GM18520 (cell line): ENCODE results near the gene SV2C.

Source experiments
- ATAC-seq: cut with Tn5 transposase; IDR thresholded peaks from one replicate; pipeline ENCODE4 v1.9.1; 2021; ENCODE audit not compliant: unreplicated experiment

Gene SV2C

DNA sequence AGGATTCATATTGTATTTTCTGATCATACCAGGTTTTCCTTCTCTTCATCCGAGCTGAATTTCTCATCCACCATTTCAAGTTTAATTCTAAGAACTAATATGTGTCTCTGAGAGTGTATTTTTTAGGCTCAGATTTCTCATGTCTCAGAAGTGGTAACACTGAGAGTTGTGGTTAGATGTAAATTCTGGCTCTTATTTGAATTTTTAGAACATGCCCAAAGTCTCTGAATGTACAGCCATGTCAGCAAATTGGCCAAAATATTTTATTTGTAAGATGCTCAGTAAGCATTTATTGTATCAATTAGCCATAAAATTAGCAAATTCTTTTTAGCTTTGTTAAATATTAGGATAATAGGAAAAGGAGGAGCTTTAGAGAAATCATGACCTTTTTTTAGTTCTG is 16.6 kb downstream of the SV2C start:
- no peak for ATAC-seq

DNA sequence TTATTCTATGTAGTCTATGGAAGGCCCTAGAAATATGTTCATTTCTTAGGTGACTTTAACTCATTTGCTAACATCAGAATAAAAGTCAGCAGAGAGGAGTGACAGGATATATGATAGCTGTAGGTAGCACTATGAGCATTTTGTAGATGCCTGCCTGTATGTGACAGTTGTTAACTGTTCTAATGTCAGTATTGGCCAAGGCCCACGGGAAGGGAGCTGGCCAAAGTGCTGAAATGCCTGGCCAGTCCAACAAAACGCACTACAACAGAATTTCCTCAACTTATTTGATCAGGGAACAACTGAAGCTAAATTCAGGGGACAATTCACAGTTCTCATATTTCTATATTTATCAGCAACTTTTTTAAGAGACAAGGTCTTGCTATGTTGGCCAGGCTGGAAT is 20.8 kb downstream of the SV2C start:
- no peak for ATAC-seq

DNA sequence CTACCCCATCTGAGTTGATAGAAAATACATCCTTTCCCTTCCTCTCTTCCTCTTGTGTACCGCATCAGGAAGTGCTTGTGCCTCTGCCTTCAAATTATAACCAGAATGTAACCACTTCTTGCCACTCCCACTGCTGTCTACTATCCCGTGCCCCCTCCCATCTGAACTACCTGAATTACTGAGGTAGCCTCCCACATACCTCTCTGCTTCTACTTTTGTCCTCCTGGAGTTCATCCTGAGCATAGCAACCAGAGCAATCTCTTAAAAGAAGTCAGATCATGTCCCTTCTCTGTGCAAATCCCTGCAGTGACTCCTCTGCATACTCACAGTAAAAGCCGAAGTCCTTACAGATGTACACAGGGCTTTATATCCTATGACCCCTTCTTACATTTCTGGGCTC is 23.0 kb downstream of the SV2C start:
- no peak for ATAC-seq

DNA sequence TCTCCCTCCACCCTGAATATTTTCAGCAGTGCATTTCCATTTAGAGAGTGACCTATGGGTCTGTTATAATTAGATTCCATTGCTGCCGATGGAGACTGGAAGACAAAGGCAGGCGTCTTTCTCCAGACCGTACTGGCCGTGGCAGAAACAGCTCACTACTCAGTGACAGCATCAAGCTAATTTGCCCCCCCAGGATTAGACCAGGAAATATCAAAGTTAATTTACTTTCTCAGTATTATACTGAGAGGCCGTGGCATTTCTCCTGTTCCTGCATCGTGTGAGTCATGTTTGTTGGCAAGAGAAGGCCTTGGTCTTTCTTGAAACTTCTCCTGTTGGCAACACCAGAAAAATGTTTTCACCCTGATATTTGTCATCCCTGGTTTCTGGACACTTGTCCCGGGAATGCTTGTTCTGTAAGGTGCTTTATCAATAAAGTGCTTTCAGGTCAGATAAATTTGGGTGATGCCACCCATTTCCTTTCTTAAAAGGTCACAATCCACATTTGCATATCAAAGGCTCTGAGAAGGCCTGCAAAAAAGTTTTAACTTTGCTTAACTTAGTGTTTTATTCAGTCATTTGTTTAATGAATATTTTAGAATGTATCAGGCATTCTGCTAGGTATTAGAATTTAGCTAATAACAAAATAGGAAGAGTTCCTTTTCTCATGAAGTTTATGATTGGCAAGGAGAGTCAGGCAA is 28.4 kb downstream of the SV2C start:
- no peak for ATAC-seq

DNA sequence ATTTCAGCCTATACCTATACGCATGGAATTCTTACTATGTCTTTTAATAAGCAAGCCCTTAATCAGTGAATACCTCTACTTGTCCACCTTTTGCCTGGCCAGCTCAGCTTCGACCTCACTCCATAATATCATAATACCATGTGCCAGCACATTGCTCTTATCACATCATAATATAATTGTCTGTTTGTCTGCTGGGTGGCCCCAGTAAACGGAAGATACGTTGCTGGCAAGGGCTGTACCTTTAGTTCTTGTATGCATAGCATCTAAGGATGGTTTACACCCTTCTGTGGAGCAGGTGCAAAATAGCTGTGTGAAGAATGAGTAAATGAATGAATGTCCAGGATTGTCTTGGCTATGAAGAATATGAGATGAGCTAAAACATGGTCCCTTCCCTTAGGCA is 29.9 kb downstream of the SV2C start:
- ATAC-seq: no peak

DNA sequence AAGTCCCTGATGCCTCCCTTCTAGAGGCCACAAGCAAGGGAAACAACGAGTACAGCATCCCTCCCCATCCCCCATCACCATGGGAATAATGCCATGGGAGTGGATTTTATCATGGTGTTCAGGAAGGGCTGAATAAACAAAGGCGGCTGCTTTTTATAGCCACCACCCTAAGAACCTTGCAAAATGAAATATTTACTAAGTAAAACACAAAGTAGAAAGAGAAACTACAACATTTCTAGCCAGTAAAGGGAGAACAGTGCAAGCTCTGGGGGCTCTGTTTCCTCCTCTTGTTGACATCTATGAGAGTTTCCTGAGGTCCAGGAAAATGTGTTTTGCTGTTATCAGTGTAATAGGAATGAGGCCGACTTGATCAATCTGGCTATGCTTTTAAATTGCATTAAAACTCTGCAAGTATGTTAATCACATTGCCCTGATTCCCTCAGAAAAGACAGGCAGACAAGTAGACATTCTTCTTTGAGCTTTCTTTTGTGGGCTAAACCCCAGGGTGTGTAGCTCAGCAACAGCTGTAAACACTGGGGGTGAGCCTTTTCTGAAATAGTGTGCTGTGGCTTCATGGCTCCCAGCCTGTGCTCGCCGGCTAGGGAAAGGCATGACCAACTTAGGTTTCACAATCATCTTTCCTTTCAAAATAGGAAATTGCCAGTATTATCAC is 31.1 kb downstream of the SV2C start:
- ATAC-seq: no peak

DNA sequence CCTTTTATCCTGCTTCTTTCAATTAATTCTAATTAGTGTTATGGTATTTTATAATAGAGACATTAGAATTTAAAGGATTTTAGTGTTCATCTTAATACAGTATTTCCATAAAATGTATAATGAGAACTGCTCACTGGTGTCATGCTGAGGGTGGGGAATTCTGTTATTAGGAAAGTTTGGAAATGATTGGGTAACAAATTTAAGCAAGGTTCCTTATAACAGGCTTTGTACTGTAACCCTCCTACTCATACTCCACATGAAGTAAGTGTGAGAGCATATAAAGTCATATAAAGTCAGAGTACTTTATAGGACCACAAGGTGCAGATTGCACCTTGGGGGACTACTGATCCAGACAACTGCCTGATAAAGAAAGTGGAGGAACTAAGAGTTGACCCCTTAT is 42.2 kb downstream of the SV2C start:
- ATAC-seq: no peak

DNA sequence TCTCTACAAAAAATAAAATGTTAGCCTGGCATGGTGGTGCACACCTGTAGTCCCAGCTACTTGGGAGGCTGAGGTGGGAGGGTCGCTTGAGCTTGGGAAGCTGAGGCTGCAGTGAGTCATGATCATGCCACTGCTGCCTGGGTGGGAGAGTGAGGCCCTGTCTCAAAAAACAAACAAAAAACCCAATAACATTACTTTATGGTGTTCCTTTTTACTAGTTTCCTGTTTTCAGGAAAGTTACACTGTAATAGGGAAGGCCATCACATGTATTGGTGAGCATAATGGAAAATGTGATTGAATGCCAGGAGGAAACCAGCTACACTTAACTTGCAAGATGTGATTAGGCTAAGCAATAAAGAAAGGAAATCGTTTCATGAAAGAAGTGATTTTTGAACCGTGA is 42.7 kb downstream of the SV2C start:
- no peak for ATAC-seq

DNA sequence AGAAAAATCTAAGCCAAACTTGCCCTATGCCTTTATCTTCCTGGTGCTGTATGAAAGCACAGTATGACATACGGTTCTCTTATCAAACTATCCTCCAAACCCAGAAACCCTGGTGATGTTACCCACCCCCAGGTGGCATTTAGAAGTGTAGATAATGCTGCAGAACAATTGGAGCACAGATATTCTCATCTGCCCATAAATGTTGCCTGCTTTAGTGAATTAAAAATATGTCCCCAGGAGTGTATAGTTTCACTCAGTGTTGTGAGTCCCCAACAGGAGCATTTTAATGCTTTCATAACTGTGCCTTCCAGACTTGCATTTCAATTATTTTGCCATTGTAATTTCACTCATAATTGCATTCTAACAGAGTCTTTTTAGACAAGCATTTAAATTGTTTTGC is 50.8 kb downstream of the SV2C start:
- no peak for ATAC-seq

DNA sequence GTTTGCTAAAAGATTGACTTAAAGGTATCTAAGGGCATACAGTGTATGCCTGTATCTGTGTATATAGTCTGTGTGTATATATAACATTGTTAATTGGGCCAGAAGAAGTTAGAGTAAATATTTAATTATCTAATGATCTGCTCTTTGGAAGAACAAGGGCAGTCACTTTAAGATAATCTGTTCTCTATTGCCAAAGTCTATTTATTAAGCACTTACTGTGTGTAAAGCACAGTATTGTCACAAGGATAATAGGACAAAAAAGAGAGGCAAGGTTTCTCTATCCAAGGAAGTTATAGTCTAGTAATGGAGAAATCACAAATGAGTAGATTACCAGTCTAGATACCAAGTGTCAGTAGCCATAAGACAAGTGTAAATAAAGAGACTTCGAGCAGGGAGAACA is 51.5 kb downstream of the SV2C start:
- no peak for ATAC-seq

DNA sequence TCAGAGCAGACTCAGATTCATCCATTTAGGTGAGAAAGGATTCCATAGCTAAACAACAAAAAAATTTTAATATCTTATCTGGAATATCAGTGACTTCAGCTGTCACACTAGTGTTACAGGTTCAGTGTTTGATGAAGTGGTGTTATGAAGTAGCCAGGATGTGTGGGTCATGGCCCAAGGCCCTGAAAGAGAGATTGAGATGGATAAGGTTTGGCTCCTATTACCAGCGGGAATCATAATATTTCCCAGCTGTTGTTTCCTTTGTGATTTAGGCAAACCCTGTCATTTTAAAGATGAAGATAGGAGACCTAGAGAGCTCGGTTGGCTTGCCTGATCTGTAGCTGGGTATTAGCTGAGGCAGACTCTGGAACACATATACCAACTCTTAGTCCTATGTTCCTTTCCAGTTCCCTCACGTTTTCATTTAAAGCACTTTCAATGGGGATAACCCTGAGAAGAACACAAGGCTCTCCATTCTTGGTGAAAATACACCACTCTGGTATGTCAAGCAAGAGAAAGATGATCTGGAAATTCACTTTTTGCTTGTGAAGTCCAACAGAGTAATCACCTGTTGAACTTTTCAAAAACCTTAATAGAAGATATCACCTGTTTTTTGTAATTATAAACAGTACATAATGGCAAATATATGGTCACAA is 54.8 kb downstream of the SV2C start:
- no peak for ATAC-seq

DNA sequence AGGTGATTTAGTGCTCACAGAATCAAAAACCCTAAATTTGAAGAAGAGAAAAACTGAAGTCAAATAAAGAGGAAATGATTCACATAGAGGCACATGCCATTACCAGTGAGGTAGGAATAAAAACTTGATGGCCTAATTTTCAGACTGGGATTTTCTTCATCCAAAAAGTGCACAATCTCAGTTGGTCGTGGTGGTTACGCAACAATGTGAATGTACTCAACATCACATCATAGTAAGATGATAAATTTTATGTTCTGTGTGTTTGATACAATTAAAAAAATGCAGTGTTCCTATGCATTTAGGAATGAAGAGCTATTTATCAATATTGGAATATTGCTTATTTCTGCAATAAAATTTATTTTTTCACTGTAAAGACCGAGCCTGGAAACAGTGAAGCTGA is 60.7 kb downstream of the SV2C start:
- no peak for ATAC-seq

DNA sequence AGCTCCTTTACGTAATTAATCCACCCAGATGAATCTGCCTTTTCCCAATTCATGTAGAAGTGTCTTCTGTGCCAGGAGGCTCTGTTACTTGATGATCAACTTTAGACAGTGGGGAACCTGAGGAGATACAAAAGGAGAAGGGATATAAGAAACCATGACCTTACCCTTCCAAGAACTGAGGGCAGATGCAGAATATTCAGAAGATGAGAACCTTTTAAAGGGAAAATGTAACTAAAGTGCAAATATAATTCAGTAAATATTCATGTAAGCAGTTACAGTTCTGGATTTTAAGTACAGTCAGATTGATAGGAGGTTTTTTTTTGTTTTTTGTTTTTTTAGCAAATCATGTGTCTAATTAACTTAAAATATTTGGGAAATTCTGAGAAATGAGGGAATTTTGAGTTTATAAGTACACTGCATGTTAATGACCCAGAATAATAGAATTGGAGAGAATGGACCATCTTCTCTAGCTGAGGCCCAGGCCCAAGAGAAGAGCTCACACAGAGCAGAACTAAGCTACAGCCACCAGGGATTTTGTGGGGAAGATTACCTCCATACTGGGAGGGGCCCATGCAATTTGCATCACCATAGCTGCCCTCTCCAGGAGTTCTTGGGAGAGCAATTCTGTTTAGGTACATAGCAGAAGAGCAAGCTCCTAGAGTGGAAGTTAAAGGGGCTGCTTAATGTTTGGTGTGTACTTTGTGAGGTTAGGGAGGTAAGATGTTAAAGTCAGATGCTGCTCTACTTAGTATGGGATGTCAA is 61.5 kb downstream of the SV2C start:
- no peak for ATAC-seq

DNA sequence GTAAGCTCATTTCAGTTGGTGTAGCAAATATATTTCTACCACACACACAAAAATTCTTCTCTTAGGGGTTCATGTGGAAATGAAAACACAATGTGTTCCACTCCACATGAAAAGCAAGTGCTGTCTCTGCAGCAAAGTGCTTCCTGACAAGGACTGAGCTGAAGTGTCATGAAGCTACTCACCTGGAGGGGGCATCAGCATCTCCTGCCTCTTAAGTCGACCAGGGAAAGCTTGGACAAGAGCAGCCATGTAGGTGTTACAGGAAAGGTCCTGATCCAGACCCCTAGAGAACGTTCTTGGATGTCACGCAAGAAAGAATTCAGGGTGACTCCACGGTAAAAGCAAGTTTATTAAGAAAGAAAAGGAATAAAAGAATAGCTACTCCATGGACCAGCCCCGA is 62.8 kb downstream of the SV2C start:
- no peak for ATAC-seq

DNA sequence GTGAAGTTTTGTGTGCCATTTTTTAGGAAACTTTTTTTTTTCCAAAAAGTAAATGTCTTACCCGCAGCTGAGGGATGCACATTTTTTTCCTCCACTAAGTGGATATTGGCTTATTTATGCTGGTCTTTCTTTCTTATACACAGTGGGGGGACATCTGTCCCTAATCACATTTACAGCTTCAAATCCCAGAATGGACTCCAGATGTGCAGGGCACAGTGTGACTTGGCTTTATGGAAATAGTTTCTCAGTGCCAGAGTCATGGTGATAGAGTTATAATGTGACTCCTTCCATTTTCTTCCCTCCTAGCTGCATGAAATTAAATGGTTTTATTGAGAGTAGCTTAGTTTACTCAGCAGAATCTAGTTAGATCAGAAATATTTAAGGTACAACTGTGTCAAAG is 66.5 kb downstream of the SV2C start:
- no peak for ATAC-seq

DNA sequence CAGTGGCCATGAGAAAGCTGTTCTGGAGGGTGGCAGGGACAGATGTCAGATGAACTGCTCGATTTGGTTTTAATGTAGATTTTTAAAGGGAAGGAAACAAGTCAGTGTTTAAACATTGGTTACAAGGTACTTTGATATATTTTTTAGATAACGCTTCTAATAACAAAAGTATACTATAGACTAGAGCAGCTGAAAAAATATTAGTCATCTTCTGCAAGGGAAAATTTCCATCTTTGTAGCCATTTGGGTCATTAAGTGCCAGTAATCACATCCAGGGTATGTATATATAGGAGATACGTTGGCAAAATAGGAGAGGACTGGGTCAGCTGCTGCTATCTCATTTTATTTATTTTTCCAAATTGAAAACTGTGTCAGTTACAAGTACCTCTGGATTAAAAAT is 69.0 kb downstream of the SV2C start:
- ATAC-seq: no peak

DNA sequence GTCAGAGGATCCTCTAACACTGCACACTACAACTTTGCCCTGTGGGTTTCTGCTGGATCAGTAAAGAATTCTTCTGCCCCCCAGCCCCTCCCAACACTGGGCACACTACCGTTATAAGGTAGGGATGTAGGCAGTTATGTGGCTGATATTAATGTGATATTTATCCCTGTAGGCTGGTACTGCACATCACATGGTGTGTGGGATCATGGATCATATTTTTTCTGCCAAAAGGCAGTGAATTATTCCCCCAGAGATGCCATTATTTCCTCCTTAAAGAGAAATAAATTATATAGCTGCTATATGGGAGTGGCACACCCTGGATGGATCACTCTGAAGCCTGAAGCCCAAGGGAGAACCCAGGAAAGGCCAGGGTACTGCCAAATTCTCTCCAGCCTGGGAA is 69.5 kb downstream of the SV2C start:
- ATAC-seq: no peak

DNA sequence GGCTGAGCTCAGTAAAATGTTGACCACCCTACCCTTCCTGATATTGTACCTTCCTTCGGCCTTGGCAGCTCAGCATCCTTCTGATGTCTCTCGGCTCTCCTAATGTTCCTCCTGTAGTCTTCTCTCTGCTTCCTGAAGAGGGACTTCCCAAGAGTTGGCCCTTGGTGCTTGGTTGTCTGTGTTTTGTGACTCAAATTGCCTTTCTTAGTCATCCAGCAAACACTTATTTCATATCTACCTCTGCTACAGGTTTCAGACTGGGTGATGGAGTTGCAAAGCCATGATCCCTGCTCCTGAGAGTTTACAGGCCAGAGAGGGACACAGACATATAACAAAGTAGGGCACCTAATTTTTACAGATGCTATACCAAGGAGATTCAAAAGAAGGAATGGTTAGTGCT is 70.1 kb downstream of the SV2C start:
- no peak for ATAC-seq

DNA sequence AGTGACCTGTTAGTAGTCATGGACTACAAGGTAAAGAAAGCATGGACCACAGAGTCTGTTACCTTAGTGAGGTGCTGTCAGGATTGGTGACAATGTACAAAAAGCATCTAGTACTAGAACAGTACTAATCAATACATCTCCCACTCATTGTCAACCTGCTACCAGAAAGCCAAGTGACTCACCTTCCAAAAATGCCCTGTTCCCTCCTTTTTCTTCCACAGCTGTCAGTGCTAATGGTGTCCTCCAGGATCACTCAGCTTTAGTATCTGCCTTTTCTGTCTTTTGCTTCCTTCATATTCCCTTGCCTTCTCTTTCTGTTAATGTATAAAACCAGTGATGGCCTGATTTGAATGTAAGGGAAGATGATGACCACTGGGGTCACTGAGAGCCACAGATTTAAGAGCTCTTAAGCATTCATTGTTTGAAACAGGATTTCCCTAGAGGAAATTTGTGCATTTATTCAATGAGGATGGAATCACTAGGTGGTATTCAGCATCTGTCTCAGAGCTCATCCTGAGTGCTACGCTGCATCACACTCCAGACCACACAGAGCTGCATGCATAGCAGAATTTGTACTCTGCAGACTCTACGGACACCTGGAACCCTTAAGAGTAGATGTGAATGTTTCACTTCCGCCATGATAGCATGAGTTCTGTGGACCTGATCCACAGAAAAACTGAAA is 71.0 kb downstream of the SV2C start:
- ATAC-seq: no peak

DNA sequence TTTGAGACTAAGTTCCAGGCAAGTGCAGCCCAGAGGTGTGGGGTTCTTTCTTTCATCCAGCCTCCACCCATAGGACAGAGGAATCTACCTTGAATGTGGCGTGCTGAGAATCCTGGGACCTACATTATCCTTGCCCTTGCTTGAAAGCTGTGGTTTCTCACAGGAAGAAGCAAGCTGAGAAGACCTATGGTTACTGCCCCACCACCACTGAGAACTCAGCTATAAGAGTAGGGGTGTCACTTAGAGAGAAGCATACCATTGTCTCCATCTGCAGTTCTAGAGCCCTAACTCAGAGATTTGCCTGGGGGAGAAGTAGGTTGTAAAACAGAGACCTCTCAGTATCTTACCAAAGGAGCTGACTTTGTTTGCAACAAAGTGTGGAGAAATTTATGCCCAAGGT is 72.4 kb downstream of the SV2C start:
- ATAC-seq: no peak

DNA sequence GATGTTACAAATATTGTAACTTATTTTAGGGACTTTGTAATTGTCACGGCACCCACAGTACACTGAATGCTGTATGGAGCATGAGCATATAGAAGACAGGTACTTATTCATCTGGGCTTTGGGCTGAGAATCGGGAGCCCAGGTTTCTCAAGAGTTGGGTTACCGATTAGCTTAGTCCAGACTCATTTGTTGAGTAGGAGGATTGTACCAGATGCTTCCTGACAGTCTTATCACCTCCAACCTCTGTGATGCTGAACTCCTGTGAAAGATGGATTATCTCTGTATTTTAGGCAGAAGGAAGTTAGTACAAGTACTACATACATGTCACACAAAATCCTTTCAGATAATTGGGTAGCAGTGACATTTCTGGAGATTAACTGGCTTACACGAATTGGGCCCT is 79.2 kb downstream of the SV2C start:
- ATAC-seq: no peak
